AG04449 (cell line): ENCODE measurements around the gene AP1M1.
A peak's percentile ranks its signal among the peaks of the same experiment; 100 is the strongest.

Experiments used
- CTCF ChIA-PET: fragments of 350-600 bp; formaldehyde crosslinking; extraction: SDS; loops from one replicate; lab custom pipeline; 2021; ENCODE audit warnings: antibody characterized with exemption; lab: Yijun Ruan, JAX
- POLR2A ChIA-PET: fragments of 400-600, 350-600 bp; formaldehyde crosslinking; extraction: SDS; loops from one replicate; lab custom pipeline; 2020; ENCODE audit warnings: antibody characterized with exemption, inconsistent platforms; lab: Yijun Ruan, JAX
- DNase-seq: peaks from one replicate; pipeline ENCODE4 v3.0.0-alpha.2; 2010; ENCODE audit warnings: low read depth, low spot score
- H3K4me3 ChIP-seq: 2 replicates; pipeline ENCODE4 v1.5.1; 2011; ENCODE audit warnings: low read depth, mild to moderate bottlenecking, control low read depth, low read length
- CTCF ChIP-seq: IDR thresholded peaks from one replicate; pipeline ENCODE4 v1.5.1; 2011; ENCODE audit warnings: mild to moderate bottlenecking, moderate library complexity, low read length, control low read depth, inconsistent platforms; ENCODE audit not compliant: insufficient read depth; ENCODE audit errors: missing control alignments

AP1M1 gene

GRCh38 chr19:16197622-16198369 is at the start of gene AP1M1:
Gene AP1M1, plus strand, starts transcription at chr19:16197911. Its CDS starts 116 bp downstream, at chr19:16198027.
- TF ChIP-seq CTCF, result no peak
- ChIA-PET CTCF (interaction anchor here (1.0 to 5.6 kb wide), 4 partner anchors 12 to 189 kb away, joined by 3 to 27 read pairs (median 8); partner anchors contain the start of gene FAM32A), POLR2A (interaction anchor here (1.1 to 1.5 kb wide), 4 partner anchors 12 to 127 kb away, joined by 3 to 4 read pairs (median 4); partner anchors contain the start of genes FAM32A, KLF2 and RAB8A)
- peak within 1 kb of the TSS; percentile 97 for H3K4me3 ChIP-seq
- DNase-seq, result peak; percentile 75

GRCh38 chr19:16148443-16149229 is 49.1 kb upstream of the AP1M1 start:
- H3K4me3 ChIP-seq, result no peak overlapping the region
- POLR2A ChIA-PET, result no interaction called here
- CTCF ChIA-PET, result interaction anchor here (0.8 to 1.6 kb wide), 5 partner anchors 9 to 123 kb away, joined by 3 to 5 read pairs (median 4); no protein-coding TSS in a partner anchor
- TF ChIP-seq CTCF, result no peak
- DNase-seq, result no peak

GRCh38 chr19:16153582-16154336 is 44.0 kb upstream of the AP1M1 start:
- TF ChIP-seq CTCF, result no peak
- ChIA-PET POLR2A (no interaction called here), CTCF (no interaction called here)
- no peak for DNase-seq
- no peak overlapping the region for H3K4me3 ChIP-seq

- H3K4me3 ChIP-seq, result no peak overlapping the region
- TF ChIP-seq CTCF, result no peak
- DNase-seq, result no peak
- CTCF ChIA-PET, result interaction anchor here (0.9 kb wide), 1 partner anchor 44 kb away, joined by 3 read pairs; no protein-coding TSS in a partner anchor
- POLR2A ChIA-PET, result no interaction called here
Observed at GRCh38 chr19:16154557-16154956, 43.2 kb upstream of the AP1M1 start.

GRCh38 chr19:16155128-16155527 is 42.6 kb upstream of the AP1M1 start:
- CTCF ChIA-PET, result interaction anchor here (0.9 kb wide), 1 partner anchor 44 kb away, joined by 3 read pairs; no protein-coding TSS in a partner anchor

More at GRCh38 chr19:16155128-16155527, 42.6 kb upstream of the AP1M1 start:
- DNase-seq, result no peak
- POLR2A ChIA-PET, result no interaction called here
- H3K4me3 ChIP-seq, result no peak overlapping the region
- no peak for TF ChIP-seq CTCF
